ENCODE data around the gene FOXD3.

The FOXD3 gene

DNA sequence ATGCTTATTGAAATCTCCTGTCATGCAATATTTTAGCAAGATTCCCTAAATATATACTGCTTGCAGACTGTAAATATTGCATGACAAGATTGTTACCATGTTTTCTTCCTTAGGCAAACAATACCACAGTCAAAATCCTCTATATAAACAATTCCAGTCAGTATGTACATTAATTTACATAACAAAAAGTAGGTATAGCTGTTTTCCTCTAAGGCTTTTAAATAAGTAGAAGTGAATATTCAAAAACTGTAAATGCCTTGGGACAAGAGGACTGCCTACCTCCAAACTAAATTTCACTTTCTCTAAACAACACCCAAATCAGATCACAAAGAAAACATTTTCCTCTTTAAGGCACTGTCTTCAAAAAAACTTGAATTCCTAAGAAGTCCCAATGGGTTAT, 17.3 kb upstream of the FOXD3 start:
- H3K27me3 ChIP-seq (ENCODE audit: insufficient read depth, low read depth, severe bottlenecking): no peaks in the 10 kb centered on the region
- no peak for DNase-seq
- no peaks in the 10 kb centered on the region for H3K36me3 ChIP-seq
- TF ChIP-seq, protein P1, sequence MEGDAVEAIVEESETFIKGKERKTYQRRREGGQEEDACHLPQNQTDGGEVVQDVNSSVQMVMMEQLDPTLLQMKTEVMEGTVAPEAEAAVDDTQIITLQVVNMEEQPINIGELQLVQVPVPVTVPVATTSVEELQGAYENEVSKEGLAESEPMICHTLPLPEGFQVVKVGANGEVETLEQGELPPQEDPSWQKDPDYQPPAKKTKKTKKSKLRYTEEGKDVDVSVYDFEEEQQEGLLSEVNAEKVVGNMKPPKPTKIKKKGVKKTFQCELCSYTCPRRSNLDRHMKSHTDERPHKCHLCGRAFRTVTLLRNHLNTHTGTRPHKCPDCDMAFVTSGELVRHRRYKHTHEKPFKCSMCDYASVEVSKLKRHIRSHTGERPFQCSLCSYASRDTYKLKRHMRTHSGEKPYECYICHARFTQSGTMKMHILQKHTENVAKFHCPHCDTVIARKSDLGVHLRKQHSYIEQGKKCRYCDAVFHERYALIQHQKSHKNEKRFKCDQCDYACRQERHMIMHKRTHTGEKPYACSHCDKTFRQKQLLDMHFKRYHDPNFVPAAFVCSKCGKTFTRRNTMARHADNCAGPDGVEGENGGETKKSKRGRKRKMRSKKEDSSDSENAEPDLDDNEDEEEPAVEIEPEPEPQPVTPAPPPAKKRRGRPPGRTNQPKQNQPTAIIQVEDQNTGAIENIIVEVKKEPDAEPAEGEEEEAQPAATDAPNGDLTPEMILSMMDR (IDR thresholded peaks at IDR 0.05; ENCODE audit: low read depth, low read length): no peak
- no peak overlapping the region for H3K27ac ChIP-seq
- H3K9me3 ChIP-seq (ENCODE audit: severe bottlenecking): peaks cover 3% of the 10 kb centered on the region
- H3K4me3 ChIP-seq (ENCODE audit: low read depth, low read length): no peak overlapping the region

DNA sequence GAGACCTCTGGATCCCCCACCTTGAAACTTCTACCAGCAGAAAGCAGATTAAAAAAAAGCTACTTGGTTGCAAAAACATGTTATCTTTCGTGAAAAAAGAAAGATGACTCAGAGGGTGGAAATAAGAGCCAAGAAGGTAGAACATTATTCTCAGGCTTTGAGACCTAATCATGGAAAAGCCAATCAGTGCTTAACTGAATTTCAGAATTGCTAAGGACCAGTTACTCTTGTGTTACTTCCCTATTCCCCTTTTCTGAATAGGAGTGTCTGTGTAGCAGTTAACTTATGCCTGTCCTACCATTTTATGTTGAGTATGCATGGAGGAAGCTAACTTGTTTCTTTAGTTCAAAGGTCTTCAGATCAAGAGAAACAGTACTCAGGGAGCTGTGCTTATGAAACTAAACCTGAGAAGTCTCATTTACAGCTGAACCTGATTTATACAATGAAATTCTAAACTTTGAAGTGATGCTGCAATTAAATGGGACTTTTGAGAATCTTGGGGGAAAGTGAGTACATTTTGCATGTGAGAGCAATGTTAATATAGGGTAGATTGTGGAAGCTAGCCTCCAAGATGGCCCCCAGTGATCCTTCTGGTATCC, 15.1 kb upstream of the FOXD3 start:
- H3K27me3 ChIP-seq (ENCODE audit: insufficient read depth, low read depth, severe bottlenecking): no peaks in the 10 kb centered on the region
- H3K9me3 ChIP-seq (ENCODE audit: severe bottlenecking): peaks cover 3% of the 10 kb centered on the region
- no peaks in the 10 kb centered on the region for H3K36me3 ChIP-seq
- TF ChIP-seq, protein P1 (IDR thresholded peaks at IDR 0.05; ENCODE audit: low read depth, low read length): no peak
- DNase-seq: no peak
- no peak overlapping the region for H3K27ac ChIP-seq
- no peak overlapping the region for H3K4me3 ChIP-seq (ENCODE audit: low read depth, low read length)

DNA sequence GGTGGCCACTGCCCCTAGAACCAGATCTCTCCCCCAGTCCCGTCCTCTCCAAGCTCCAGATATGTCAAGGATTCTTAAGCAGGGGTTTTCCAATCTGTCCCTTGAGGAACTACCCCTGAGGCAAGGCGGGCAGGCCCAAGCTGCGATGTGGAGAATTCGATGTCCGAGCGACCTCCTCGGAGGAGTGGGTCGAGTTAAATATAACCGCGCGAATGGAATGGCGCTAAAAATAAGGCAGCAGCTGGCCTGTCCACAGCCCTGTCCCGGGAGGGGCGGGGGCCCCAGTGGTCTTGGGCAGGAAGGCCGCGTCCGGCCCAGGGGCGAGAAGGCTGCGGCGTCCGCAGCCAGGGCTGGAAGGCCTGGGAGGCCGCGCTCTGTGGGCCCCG, 5.8 kb upstream of the FOXD3 start:
- Histone ChIP-seq H3K4me3 (ENCODE audit: low read depth, low read length) (no peak overlapping the region), H3K27ac (peak overlapping the region; percentile 25; the same call in 1 of the 2 replicates), H3K36me3 (no peaks in the 10 kb centered on the region), H3K27me3 (ENCODE audit: insufficient read depth, low read depth, severe bottlenecking) (peaks cover 38% of the 10 kb centered on the region), H3K9me3 (ENCODE audit: severe bottlenecking) (no peaks in the 10 kb centered on the region)
- DNase-seq: no peak
- TF ChIP-seq, protein P1 (IDR thresholded peaks at IDR 0.05; ENCODE audit: low read depth, low read length): no peak

DNA sequence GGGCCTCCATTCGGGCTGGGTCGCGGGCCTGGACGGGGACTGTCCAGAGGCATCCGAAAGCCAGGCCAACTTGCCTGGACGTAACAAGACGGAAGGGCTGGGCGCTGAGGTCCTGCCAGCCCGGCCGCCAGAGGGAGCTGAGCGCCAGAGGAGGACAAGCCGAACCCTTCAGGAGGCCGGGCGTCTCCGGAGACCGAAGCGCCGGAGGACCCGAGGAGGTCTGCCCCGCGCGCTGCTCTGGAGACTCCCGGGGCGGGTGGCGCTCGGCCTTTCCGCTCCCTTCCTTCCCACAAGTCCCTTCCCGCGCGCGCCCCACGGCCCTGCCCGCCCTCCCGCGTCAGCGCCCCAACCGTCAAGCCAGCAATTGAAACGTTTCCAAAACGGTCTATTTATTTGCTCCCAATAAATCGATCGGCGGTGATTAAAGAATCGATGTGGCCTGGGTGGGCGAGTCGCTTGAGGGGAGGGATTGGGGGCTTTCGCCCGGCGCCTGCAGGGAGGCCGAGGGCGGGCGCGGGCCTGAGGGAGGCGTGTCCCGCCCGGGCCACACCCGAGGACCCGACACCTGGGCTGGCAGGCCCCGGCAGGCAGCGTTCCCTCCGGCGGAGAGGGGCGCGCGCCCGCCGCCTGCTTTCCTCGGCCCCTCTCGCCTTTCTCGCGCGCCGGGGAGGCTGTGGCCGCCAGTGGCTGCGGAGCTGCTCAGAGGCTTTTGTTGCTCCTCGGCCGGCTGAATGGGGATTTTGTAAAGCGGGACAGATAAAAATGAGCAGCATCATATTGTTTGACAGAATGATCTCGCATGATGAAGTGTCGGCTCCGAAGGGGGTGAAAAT, 5.2 kb upstream of the FOXD3 start:
- peak; percentile 83 for DNase-seq
- no peaks in the 10 kb centered on the region for H3K36me3 ChIP-seq
- peaks cover 44% of the 10 kb centered on the region for H3K27me3 ChIP-seq (ENCODE audit: insufficient read depth, low read depth, severe bottlenecking)
- peak overlapping the region; percentile 59 for H3K4me3 ChIP-seq (ENCODE audit: low read depth, low read length)
- TF ChIP-seq, protein P1 (IDR thresholded peaks at IDR 0.05; ENCODE audit: low read depth, low read length): peak; percentile 66
- H3K27ac ChIP-seq: peak overlapping the region; percentile 25
- H3K9me3 ChIP-seq (ENCODE audit: severe bottlenecking): no peaks in the 10 kb centered on the region

DNA sequence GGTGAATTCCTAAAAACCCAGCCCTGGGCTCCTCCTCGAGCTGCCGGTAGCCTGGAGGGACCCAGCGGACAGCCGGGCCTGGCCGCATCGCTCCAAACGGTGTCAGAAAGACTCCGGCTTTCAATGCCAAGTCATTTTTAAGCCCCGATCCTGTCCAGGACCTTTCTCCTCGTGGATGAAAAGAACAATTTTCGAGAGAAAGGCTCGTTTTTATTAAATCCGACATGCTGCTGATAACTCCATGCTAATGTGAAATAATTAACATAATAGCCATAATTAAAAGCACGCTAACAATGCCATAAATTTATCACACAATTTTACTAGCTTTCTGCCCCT, 4.6 kb upstream of the FOXD3 start:
- TF ChIP-seq, protein P1 (IDR thresholded peaks at IDR 0.05; ENCODE audit: low read depth, low read length): no peak
- H3K27me3 ChIP-seq (ENCODE audit: insufficient read depth, low read depth, severe bottlenecking): peaks cover 50% of the 10 kb centered on the region
- DNase-seq: no peak
- H3K9me3 ChIP-seq (ENCODE audit: severe bottlenecking): no peaks in the 10 kb centered on the region
- H3K27ac ChIP-seq: no peak overlapping the region
- H3K4me3 ChIP-seq (ENCODE audit: low read depth, low read length): peak overlapping the region; percentile 59
- H3K36me3 ChIP-seq: no peaks in the 10 kb centered on the region

Measured in WERI-Rb-1 (cell line).